K562 (cell line): Measurements from ENCODE around the gene TRMT1. TPM values are rescaled to one million over a fixed set of nuclear protein-coding genes. Genes with fewer than 3 reads are reported as not detected.

Source experiments
- CBFA2T3 ChIP-seq: fragments of 450-650 bp; IDR thresholded peaks from 2 replicates; pipeline ENCODE4 v1.6.1; 2017
- COPS2 ChIP-seq: fragments of 450-650 bp; conservative IDR thresholded peaks from 2 replicates; pipeline ENCODE4 v1.6.1; 2016; ENCODE audit warnings: mild to moderate bottlenecking, moderate library complexity
- CTCF ChIP-seq, 3 experiments: IDR thresholded peaks in 2 of 3; conservative IDR thresholded peaks in 1 of 3; 2 replicates each; pipeline ENCODE4 v1.5.1; 2011 to 2012; ENCODE audit warnings: low read length in 3 of 3, mild to moderate bottlenecking in 3 of 3, control low read depth in 2 of 3, improper control_type of control experiment in 1 of 3, inconsistent platforms in 1 of 3, low read depth in 1 of 3, mixed read lengths in 1 of 3, moderate library complexity in 1 of 3; ENCODE audit not compliant: insufficient read depth in 2 of 3
- ERF ChIP-seq: fragments of 450-650 bp; formaldehyde crosslinking; IDR thresholded peaks from 2 replicates; pipeline ENCODE4 v1.4.0; 2020; ENCODE audit warnings: mild to moderate bottlenecking, mixed read lengths
- GABPA ChIP-seq: fragments of 200-800 bp; sonication (Bioruptor generic); conservative IDR thresholded peaks from 2 replicates; pipeline ENCODE4 v1.6.1; 2016; ENCODE audit warnings: low read depth, missing genetic modification characterization, missing compliant biosample characterization
- HES1 ChIP-seq: fragments of 450-650 bp; IDR thresholded peaks from 2 replicates; pipeline ENCODE4 v1.6.1; 2016; ENCODE audit warnings: low read depth, mild to moderate bottlenecking, moderate library complexity
- NFE2L1 ChIP-seq: fragments of 450-650 bp; IDR thresholded peaks from 2 replicates; pipeline ENCODE4 v1.6.1; 2016; ENCODE audit warnings: missing genetic modification characterization, low read depth, mild to moderate bottlenecking, missing compliant biosample characterization, moderate library complexity, borderline replicate concordance
- SRF ChIP-seq, 2 experiments: fragments of 250-450, 450-650 bp in 1 of 2; sonication (Bioruptor Pico) in 1 of 2; sonication (generic) in 1 of 2; formaldehyde crosslinking; IDR thresholded peaks; 2 replicates each; pipeline versions ENCODE4 v1.5.0 to v1.5.1; 2020 to 2022; ENCODE audit warnings: mild to moderate bottlenecking in 1 of 2, missing genetic modification reagents in 1 of 2
- TSHZ1 ChIP-seq: fragments of 250-450 bp; sonication (Bioruptor Pico); IDR thresholded peaks from 2 replicates; pipeline ENCODE4 v1.4.0; 2020; ENCODE audit warnings: mild to moderate bottlenecking, moderate library complexity
- ZBTB26 ChIP-seq: fragments of 450-650 bp; formaldehyde crosslinking; IDR thresholded peaks from 2 replicates; pipeline ENCODE4 v1.4.0; 2022; ENCODE audit warnings: missing genetic modification characterization
- ZNF592 ChIP-seq: fragments of 450-650 bp; IDR thresholded peaks from 2 replicates; pipeline ENCODE4 v1.6.1; 2017; ENCODE audit warnings: antibody characterized with exemption, mild to moderate bottlenecking
- ZNF785 ChIP-seq: fragments of 250-450 bp; sonication (Bioruptor Pico); IDR thresholded peaks from 2 replicates; pipeline ENCODE4 v1.4.0; 2020; ENCODE audit warnings: mild to moderate bottlenecking
- polyA plus RNA-seq, 8 experiments: library from polyadenylated mRNA; depleted of rRNA in 4 of 8; stranded (reverse) in 5 of 8; unstranded in 3 of 8; fragments of >200 nt; fragmentation: Nextera tagmentation in 2 of 8; fragmentation: Illumina TruSeq in 1 of 8; extraction: Ambion mirVana in 2 of 8; extraction: Trizol in 1 of 8; gene quantifications; 2 replicates each; pipeline versions ENCODE4 v1.2.1 to v1.2.3, GENCODE V29; 2011 to 2014; ENCODE audit warnings: inconsistent platforms in 1 of 8, missing spikeins in 1 of 8
- total RNA-seq, 7 experiments: library from RNA; depleted of rRNA in 6 of 7; stranded (reverse); fragments of >200 nt in 6 of 7; fragmentation: Illumina TruSeq in 2 of 7; extraction: Trizol in 2 of 7; gene quantifications; 2 replicates each; pipeline versions ENCODE4 v1.2.1 to v1.2.3, GENCODE V29; 2011 to 2021; ENCODE audit warnings: low replicate concordance in 1 of 7

TRMT1 gene
- total and polyA plus RNA-seq, 9 of the 15 experiments (the other 6 are each of a cell fraction or from before 2014, with no cell fraction given): 5.8 to 158 (median 54.3) TPM

GRCh38 chr19:13152356-13152973 is 35.9 kb upstream of the TRMT1 start (continued):
- TF ChIP-seq ZNF592: 0 out of 2 replicates have a peak, but pooled peaks have one; percentile 54
- TF ChIP-seq GABPA (tag): no peak
- TF ChIP-seq COPS2: no peak
- TF ChIP-seq TSHZ1: no peak
- TF ChIP-seq HES1: no peak
- TF ChIP-seq SRF (CRISPR knock-in tag; IDR thresholded peaks at IDR 0.05): no peak
- no peak for TF ChIP-seq ZNF785 (CRISPR knock-in tag)
- TF ChIP-seq NFE2L1 (tag): no peak
- TF ChIP-seq CBFA2T3: no peak
- TF ChIP-seq ZBTB26 (CRISPR knock-in tag): no peak
- no peak; the same call in 1 of the 2 replicates for TF ChIP-seq ERF (CRISPR knock-in tag)
- no peak for TF ChIP-seq CTCF (IDR thresholded peaks at IDR 0.05 in 2 of 3, conservative IDR thresholded peaks at IDR 0.05 in 1 of 3; ENCODE audit: insufficient read depth in 2 of 3, low read depth in 1 of 3, low read length in 3 of 3)
